ENCODE results near the gene CDCA4.
A peak's percentile ranks its signal among the peaks of the same experiment; 100 is the strongest.
"Not testable (repeated sequence)": the region's sequence is repeated elsewhere in the genome, so short reads cannot be mapped to it uniquely, and the experiment has no call there.

Gene CDCA4

DNA sequence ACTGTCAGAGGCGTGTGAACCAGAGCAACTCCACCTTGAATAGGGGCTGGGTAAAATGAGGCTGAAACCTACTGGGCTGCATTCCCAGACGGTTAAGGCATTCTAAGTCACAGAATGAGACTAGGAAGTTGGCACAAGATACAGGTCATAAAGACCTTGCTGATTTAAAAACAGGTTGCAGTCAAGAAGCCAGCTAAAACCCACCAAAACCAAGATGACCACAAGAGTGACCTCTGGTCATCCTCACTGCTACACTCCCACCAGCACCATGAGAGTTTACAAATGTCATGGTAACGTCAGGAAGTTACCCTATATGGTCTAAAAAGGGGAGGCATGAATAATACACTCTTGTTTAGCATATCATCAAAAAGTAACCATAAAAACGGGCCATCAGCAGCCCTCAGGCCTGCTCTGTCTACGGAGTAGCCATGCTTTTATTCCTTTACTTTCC, 11.6 kb upstream of the CDCA4 start:
- not testable (repeated sequence) for DNase-seq

DNA sequence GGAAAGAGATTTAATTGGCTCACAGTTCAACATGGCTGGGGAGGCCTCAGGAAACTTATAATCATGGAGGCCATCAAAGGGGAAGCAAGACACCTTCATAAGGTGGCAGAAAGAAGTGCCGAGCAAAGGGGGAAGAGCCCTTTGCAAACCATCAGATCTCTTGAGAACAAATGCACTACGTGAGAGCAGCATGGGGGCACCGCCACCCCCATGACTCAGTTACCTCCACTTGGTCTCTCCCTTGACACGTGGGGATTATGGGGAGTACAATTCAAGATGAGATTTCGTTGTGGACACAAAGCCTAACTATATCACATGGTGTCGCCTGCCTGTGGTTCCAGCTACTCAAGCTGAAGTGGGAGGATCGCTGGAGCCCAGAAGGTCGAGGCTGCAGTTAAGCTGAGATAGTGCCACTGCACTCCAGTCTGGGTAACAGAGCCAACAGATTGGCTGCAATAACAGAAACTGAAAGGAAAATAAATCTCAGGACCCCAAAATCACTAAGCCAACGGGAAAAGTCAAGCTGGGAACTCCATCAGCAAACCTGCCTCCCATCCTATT, 10.0 kb upstream of the CDCA4 start:
- DNase-seq = no peak

DNA sequence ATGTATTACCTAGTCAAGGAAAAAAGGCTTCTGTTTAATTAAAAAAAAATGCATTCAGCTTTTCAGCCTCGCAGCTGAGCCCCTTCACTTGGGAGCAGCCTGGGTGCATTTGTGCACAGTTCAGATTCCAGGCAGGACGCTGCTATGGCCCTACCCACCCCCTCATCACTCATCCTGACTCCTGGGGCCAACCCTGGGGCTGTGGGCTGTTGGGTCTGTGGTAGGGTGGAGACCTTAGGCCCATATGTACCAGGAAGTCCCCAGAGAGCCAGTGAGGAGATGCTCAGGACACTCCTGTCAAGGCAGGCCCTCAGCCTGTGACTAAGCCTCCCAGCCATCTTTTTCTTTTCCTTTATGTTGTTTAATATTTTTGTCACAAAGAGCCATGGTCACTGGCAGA, 9.3 kb upstream of the CDCA4 start:
- DNase-seq = no peak

DNA sequence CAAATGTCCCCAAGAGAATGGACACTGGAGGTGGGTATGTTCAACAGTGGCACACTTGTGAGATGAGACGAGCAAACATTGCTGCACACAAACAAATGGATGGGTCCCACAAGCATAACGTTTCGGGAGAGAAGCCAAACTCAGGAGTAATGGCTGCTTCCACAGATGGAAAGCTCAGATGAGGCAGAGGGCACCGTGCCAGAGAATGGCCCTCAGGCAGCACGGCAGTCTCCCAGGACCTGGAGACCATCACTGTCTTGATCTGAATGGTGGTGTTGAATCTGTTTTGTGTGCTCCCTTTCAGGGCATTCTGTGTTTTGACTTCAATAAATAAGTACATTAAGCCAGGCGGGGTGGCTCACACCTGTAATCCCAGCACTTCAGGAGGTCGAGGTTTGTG, 8.5 kb upstream of the CDCA4 start:
- DNase-seq = no peak

DNA sequence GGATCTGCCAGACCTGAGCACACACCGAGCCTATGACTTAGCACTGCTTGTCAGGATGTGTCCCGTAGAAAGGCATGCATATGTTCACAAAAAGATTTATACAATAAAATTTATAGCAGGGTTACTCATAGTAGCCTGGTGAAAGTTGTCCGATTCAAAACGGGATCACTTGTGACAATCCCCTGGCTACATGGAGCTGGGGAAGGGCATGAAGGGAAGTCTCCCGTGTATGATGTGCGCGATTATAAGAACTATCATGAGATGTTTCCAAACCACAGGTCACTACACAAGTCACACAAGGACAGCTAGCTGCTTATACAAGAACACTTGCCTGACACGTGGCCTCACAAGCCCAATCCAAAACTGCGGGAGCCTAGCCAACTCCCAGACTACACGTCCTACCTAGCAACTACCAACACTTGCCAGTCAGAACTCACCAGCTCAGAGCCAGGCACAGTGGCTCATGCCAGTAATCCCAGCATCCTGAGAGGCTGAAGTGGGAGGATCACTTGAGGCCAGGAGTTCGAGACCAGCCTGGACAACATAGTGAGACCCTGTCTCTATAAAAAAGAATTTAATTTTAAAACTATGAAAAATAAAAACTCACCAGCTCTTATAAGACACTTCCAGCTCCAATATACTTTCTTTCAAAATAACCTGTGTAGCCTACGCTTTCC, 7.5 kb upstream of the CDCA4 start:
- no peak for DNase-seq

DNA sequence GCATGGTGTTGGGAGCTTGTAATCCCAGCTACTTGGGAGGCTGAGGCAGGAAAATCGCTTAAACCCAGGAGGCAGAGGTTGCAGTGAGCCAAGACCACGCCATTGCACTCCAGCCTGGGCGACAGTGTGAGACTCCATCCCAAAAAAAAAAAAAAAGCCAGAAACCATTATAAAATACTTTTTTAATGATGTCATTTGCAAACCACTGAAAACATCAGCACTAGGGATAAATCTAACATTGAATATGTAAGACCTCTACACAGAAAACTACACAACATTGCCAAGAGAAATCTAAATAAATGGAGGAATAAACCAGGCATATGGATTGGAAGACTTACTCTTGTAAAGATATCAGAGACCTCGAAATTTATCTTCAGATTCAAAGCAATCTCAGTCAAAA, 6.8 kb upstream of the CDCA4 start:
- DNase-seq = not testable (repeated sequence)

DNA sequence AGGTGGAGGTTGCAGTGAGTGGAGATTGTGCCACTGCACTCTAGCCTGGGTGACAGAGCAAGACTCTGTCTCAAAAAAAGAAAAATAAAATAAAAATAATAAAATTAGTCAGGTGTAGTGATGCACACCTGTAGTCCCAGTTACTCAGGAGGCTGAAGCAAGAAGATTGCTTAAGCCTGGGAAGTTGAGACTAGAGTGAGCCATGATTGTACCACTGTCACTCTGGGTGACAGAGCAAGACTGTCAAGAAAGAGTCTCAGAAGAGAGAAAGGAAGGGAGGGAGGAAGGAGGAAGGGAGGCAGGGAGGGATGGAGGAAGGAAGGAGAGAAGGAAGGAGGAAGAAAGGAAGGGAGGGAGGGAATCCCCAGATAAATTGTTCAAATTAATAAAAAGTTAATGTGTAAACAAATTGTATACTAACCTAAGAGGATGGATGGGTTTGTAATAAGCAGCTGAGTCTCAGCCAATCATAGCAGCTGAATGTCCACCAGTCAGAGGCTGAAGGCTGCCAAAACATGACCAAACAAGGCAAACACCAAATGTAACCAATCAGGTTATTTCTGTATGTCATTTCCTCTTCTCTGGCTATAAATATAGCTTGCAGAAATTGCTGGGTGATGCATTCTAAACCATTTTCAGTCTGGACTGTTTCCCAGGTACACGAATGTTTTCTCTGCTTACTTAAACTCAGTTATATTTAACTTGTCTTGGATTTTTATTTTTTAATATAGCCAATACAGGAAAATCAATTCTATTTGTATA, 6.1 kb upstream of the CDCA4 start:
- DNase-seq = no peak

DNA sequence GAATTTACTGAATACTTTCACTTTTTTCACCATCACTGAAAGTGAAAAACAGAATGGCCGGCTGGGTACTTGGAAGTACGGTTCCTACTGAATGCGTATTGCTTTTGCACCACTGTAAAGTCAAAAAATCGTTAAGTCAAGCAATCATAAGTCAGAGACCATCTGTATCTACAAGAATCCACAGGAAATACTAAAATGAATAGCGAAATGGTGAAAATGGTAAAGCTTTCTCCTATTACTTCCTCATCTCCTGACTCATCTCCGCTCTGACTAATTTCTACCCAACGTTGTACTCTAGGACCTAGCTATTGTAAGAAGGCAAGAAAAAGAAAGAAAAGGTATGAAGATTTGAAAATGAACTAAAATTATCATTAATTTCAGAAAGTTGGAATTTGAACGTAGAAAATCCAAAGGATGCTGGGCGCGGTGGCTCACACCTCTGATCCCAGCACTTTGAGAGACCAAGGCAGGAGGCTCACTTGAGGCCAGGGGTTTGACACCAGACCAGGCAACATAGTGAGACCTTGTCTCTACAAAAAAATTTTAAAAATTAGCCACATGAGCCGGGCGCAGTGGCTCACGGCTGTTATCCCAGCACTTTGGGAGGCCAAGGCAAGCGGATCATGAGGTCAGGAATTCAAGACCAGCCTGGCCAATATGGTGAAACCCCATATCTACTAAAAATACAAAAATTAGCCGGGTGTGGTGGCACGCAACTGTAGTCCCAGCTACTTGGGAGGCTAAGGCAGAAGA, 5.3 kb upstream of the CDCA4 start:
- DNase-seq = no peak

DNA sequence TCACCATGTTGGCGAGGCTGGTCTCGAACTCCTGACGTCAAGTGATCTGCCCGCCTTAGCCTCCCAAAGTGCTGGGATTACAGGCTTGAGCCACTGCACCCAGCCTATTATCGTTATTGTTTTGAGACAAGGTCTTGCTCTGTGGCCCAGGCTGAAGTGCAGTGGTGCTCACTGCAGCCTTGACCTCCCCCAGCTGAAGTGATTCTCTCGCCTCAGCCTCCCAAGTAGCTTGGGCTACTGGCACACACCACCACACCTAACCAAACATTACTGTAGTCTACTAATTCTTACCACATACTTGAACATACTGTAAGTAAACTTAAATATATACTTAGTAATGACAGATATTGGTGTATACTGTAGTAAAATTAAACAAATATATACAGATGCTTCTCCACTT, 4.5 kb upstream of the CDCA4 start:
- no peak for DNase-seq

DNA sequence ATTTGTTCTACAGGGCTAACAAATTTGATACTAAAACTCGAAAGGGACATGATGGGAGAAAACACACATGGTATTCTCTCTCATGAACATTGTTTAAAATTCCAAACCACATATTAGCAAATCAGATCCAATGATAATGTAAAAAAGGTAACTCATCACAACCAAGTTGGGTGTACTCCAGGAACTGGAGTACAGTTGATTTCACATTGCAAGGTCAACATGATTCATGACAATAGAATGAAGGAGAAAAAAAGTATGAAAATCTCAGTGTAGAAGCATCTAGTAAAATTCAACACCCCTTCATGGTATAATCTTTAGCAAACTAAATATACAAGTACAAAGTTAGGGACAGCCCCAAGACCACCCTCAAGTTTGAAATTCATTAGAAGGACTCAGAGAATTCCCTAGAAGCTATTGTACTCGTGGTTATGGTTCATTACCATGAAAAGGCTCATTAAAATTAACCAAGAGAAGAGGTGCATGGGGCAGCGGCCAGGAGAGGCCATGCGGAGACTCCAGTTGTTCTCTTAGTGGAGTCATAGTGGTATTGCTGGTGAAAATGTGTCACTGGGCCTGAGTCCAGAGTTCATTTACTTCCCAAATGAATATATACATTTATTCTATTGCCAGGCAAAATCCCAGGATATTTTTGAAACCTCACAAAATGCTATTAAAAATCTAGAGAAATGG, 3.1 kb upstream of the CDCA4 start:
- no peak for DNase-seq

DNA sequence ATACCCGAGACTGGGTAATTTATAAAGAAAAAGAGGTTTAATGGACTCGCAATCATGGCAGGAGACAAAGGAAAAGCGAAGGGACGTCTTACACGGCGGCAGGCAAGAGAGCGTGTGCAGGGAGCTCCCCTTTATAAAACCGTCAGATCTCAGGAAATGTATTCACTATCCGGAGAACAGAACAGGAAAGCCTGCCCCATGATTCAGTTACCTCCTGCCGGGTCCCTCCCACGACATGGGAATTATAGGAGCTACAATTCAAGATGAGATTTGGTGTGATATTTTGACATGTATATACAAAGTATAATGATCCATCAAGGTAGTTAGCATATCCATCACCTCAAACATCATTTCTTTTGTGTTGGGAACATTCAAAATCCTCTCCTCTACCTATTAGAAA, 2.3 kb upstream of the CDCA4 start:
- no peak for DNase-seq

DNA sequence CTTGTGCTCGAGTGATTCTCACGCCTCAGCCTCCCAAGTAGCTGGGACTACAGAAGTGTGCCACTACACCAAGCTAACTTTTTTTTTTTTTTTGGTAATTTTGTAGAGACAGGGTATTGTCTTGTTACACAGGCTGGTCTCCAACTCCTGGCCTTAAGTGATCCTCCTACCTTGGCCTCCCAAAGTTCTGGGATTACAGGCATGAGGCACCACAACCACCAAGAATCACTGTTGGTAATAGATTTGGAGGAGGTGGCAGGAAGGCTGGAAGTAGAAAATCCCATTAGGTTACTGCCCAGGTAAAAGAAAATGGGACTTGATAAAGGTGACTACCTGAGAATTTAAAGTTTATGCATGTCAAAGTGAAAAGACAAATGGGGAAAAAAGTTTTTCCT, 1.4 kb upstream of the CDCA4 start:
- DNase-seq = no peak

DNA sequence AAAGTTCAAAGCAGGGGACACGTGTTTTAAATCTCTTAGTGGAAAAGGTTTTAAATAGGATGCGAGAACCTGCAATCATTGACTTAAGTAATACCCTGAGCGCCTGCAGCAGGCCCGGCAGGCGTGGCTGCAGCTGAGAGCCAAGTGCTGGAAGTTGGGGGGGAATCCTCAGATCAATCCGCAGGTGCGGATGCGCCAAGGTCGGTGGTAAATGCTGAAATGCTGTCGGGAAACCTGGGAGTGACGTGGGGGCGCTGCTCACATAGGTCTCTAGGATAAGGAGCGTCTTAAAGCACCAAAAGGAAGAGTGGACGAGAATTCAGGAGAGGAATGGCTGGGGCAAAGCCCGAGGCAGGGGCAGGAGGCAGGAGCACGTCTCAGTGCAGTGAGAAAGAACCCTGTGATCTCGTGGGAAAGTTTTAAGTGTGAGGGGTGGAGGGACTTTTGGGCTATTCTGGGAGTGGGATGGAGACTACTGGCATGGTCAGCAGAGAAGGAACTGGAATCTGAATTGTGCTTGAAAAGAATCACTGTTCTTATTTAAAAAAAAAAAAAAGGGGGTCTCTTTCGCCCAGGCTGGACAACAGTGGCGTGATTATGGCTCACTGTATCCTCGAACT, 883 bp upstream of the CDCA4 start:
- no peak for DNase-seq

DNA sequence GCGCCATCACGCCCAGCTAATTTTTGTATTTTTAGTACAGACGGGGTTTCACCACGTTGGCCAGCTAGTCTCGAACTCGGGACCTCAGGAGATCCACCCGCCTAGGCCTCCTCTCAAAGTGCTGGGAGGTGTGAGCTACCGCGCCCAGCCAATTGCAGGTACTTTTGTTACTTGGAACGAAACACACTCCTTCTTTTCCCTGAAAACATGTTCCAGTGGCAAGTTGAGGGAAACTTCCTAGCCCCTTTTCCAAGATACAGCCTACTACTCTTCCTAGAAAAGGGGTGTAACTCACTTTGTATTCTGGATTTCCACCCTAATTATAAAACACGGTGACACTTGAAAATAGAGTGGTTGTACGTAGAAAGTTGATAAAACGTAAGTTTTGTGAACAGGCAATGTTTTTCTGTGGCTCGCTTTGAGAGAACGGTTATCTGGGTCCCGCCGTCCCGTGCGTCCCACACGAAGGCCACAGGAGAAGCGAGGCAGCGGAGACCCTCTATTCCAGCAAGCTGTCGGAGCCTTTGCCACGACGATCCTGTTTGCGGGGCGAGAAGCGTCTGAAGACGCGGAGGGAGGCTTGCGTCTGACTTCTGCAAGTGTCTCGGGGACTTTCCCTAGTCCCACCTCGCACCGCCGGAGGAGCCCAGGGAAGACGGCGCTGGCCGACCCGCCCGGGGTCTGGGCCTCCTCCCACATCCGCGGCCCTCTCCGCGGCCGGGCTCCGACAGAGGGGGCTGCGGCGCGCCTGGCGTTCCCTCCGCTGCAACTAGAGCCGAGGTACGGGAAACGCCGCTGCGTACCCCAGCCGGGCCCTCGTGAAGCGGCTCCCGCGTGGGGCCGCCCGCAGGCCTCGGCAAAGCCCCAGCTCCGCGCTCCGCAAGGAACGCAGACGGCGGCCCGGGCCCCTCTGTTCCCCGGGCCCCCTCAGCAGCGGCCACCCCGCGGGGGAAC, 745 bp downstream of the CDCA4 start:
- peak; percentile 66 for DNase-seq

DNA sequence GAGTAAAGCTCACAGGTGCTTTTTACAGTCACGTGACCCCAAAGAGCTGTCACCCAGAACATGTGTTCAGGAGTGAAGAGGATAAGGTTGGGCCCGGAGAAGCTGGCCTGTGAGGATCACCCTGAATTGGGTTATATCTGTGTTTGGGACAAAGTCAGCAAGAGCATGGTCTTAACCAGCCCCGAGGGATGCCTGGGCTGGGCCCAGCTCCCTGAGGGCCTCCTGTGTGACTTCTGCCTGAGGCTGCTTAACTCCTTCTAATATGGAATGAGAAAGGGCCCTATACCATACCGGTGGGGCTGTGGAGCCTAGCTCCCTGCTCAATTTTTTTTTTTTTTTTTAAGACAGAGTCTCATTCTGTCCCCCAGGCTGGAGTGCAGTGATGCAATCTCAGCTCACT, 2.5 kb downstream of the CDCA4 start:
- DNase-seq = no peak

DNA sequence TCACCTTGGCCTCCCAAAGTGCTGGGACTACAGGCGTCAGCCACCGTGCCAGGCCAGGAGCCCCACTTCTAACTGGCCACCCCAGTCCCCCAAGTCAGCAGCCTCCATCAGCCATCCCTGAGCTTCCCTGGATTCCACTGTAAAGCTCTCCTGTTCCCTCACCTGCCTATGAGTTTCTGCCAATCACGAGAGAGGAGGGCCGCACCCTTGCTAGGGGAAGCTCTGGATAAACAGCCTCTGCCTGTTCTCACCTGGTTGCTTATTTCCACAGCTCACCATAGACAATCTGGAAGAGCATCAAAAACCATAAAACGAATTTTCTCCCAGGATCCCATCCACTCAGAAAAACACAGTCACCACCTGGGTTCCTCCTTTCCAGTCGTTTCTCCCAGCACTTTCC, 5.0 kb downstream of the CDCA4 start:
- no peak for DNase-seq

DNA sequence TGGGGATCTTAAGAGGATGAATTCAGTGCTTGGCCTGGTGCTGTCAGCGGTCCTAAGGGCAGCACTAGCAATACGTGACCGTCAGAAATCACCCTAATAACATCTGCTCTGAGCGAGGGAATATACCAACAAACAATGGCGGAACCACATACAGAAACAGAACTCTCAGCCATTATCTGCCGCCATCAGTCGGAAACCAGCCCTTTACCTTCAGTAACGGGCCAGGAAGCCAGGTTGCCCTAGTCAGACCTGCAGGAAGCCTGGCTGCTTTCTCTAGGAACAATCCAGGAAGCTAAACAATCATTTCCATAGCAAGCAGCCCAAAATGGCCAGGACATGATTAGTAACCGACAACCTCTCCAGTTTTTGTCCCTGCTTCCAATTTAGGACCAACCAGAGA, 5.6 kb downstream of the CDCA4 start:
- DNase-seq = no peak

DNA sequence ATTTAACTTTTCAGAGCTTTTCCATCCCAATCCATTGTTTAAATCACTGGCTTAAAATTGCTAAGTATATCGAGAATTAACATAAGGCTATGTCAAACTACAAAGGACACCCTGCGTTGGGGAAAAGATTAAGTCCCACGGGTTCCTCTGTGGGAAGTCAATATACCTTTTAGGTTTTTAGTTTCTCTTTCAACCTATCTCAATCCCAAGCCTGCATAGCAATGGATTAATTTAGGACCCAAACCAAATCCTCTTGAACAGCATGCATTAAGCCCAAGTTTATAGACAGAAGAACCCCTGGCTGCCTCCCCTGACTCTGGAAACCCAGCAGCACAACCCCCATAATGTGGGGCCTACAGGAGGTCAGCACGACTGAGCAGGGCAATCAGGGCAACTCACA, 6.3 kb downstream of the CDCA4 start:
- no peak for DNase-seq

DNA sequence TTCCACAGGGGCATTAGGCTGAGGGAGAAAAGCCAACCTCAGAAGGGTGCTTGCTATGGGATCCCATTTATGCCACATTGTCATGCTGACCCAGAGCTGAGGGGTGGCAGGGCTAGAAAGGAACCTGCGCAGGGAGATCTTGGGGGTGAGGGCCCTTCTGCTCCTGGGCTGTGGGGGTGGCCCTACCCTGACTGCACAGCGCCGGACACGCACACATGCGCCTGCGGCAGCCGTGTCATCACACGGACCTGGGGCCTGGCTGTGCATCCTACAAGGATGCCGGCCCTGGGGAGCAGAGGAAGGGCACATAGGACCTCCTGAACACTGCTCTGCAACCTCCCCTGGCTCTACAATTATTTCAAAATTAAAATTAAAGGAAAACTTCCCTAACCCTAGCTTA, 6.9 kb downstream of the CDCA4 start:
- no peak for DNase-seq

DNA sequence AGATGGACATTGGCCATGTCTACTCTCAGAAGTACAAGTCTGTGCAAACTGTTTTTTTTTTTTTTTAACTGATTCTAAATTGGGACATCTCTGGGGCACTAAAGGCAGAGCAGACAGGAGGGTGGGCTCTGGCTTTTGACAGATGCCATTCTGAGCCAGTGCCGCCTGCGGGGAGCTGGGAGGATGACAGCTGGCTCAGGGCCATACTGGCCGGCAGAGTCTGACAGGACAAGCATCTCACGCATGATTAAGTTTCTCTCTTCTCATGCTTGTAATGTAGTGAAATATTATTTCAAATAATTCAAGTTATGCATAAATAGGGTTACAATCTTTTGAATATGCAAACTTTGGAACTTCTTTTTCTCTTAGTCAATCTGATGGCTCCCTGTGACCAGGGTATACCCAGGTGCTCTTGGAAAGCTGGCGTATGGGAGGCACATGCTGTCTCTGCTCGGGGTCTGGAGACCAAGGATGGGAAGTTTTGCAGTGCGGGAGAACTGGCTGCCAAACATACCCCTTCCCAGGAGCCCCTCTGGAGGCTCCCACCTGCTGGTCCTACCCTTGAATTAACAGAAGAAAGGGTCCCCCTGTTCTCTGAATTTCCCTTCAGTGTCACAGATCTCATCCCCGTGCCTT, 7.6 kb downstream of the CDCA4 start:
- DNase-seq = no peak
